Transverse colon (tissue), 4 donors: ENCODE results near the gene MAIP1.

ENCODE experiments used
- POLR2A ChIP-seq: fragments of 450-650 bp; IDR thresholded peaks from one replicate; pipeline ENCODE4 v1.6.1; 2016; ENCODE audit warnings: antibody characterized with exemption, mild to moderate bottlenecking, moderate library complexity
- POLR2AphosphoS5 ChIP-seq, 3 donors: sonication (generic); formaldehyde crosslinking; IDR thresholded peaks; one replicate each; pipeline ENCODE4 v1.6.1; 2016; ENCODE audit warnings: antibody characterized with exemption in 3 of 3
- TF ChIP-seq, protein P1 (sequence below), 5 experiments: fragments of 200-600 bp in 3 of 5; fragments of 450-650 bp in 2 of 5; sonication (generic) in 3 of 5; IDR thresholded peaks; 1 replicate in 2 of 5; 2 replicates in 3 of 5; pipeline ENCODE4 v1.5.1; 2016 to 2017; ENCODE audit warnings: antibody characterized with exemption in 5 of 5, inconsistent platforms in 3 of 5, mild to moderate bottlenecking in 2 of 5, moderate library complexity in 1 of 5

DNA sequence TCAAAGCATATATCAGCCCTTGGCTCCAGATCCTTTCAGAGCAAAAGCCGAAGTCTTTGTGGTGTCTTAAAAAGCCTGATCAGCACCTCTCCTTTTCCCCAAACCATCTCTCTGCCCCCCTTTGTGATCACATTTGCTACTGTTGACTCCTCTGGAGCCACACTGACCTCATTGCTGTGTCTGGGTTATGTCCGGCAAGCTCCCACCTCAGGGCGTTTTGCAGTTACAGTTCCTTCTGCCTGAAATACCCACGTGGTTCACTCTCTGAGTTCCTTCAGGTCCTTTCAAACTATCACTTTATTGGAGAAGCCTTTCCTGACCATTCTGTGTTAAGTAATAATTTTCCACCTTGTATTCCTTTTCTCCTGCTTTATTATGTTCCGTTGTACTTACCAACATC, 32.5 kb upstream of the MAIP1 start:
- TF ChIP-seq, protein P1, sequence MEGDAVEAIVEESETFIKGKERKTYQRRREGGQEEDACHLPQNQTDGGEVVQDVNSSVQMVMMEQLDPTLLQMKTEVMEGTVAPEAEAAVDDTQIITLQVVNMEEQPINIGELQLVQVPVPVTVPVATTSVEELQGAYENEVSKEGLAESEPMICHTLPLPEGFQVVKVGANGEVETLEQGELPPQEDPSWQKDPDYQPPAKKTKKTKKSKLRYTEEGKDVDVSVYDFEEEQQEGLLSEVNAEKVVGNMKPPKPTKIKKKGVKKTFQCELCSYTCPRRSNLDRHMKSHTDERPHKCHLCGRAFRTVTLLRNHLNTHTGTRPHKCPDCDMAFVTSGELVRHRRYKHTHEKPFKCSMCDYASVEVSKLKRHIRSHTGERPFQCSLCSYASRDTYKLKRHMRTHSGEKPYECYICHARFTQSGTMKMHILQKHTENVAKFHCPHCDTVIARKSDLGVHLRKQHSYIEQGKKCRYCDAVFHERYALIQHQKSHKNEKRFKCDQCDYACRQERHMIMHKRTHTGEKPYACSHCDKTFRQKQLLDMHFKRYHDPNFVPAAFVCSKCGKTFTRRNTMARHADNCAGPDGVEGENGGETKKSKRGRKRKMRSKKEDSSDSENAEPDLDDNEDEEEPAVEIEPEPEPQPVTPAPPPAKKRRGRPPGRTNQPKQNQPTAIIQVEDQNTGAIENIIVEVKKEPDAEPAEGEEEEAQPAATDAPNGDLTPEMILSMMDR (IDR thresholded peaks at IDR 0.05), result no peak
- TF ChIP-seq POLR2AphosphoS5 (IDR thresholded peaks at IDR 0.05) (no peak), POLR2A (no peak)
